LNCAP (cell line): Measurements from ENCODE around the gene HAAO.

Source experiments
- CTCF ChIP-seq: fragments of 450-650 bp; IDR thresholded peaks from 2 replicates; pipeline ENCODE4 v1.5.1; 2017; ENCODE audit warnings: mild to moderate bottlenecking

HAAO gene

GRCh38 chr2:42809819-42810120 is 17.4 kb upstream of the HAAO start:
- no peak for TF ChIP-seq CTCF

GRCh38 chr2:42809131-42809818 is 16.9 kb upstream of the HAAO start:
- TF ChIP-seq CTCF, result no peak

GRCh38 chr2:42808301-42808700 is 15.9 kb upstream of the HAAO start:
- TF ChIP-seq CTCF, result no peak

- TF ChIP-seq CTCF, result no peak
Observed at GRCh38 chr2:42806786-42807185, 14.4 kb upstream of the HAAO start.

- no peak for TF ChIP-seq CTCF
Observed at GRCh38 chr2:42804891-42805290, 12.5 kb upstream of the HAAO start.

GRCh38 chr2:42804338-42804737 is 12.0 kb upstream of the HAAO start:
- no peak for TF ChIP-seq CTCF

GRCh38 chr2:42802150-42802549 is 9.8 kb upstream of the HAAO start:
- TF ChIP-seq CTCF, result no peak

GRCh38 chr2:42801381-42801780 is 9.0 kb upstream of the HAAO start:
- no peak for TF ChIP-seq CTCF
